ENCODE results near the gene TBC1D25.

TBC1D25 gene

GRCh38 chrX:48569958-48570357 lies 30.4 kb downstream of the TBC1D25 start:
- DNase-seq = peak; percentile 60

GRCh38 chrX:48573690-48574269 lies 34.3 kb downstream of the TBC1D25 start:
- DNase-seq = peak; percentile 72

GRCh38 chrX:48574270-48575266 lies 35.1 kb downstream of the TBC1D25 start, which contains the start of gene RBM3:
Gene RBM3 (plus strand): TSS chrX:48574484. CDS start chrX:48575181, 697 bp downstream.
- DNase-seq = peak; percentile 94

- DNase-seq = no peak
These were observed 36.1 kb downstream of the TBC1D25 start for GRCh38 chrX:48575642-48576041.

GRCh38 chrX:48576108-48576507 lies 36.6 kb downstream of the TBC1D25 start:
- DNase-seq = no peak

- no peak for DNase-seq
These were observed 39.2 kb downstream of the TBC1D25 start for GRCh38 chrX:48578661-48579128.

- no peak for DNase-seq
These were observed 39.7 kb downstream of the TBC1D25 start for GRCh38 chrX:48579259-48579658.

GRCh38 chrX:48580662-48581061 lies 41.1 kb downstream of the TBC1D25 start:
- no peak for DNase-seq

GRCh38 chrX:48584698-48585097 lies 45.2 kb downstream of the TBC1D25 start:
- no peak for DNase-seq

GRCh38 chrX:48589482-48590162 lies 50.1 kb downstream of the TBC1D25 start:
- DNase-seq = no peak

GRCh38 chrX:48590203-48591103 lies 50.9 kb downstream of the TBC1D25 start:
- DNase-seq = no peak

GRCh38 chrX:48591255-48591791 lies 51.8 kb downstream of the TBC1D25 start:
- DNase-seq = no peak

- DNase-seq = no peak
These were observed 53.5 kb downstream of the TBC1D25 start for GRCh38 chrX:48592971-48593370.

GRCh38 chrX:48595929-48596328 lies 56.4 kb downstream of the TBC1D25 start:
- no peak for DNase-seq

GRCh38 chrX:48597353-48598264 lies 58.1 kb downstream of the TBC1D25 start, which contains the start of gene WDR13:
Gene WDR13 (plus strand): TSS chrX:48597492. CDS start chrX:48597997, 505 bp downstream.
- DNase-seq = peak; percentile 90

GRCh38 chrX:48598614-48599013 lies 59.1 kb downstream of the TBC1D25 start:
- no peak for DNase-seq

GRCh38 chrX:48599341-48599740 lies 59.8 kb downstream of the TBC1D25 start:
- DNase-seq = no peak

GRCh38 chrX:48600226-48600625 lies 60.7 kb downstream of the TBC1D25 start:
- DNase-seq = no peak

GRCh38 chrX:48601741-48602394 lies 62.4 kb downstream of the TBC1D25 start:
- DNase-seq = no peak

- no peak for DNase-seq
These were observed 65.2 kb downstream of the TBC1D25 start for GRCh38 chrX:48604701-48605100.

Measured in suppressor macrophage treated with lipopolysaccharide for 4 hours (primary cell).